Vagina (tissue), 2 donors: ENCODE results near the gene SHC4.

Source experiments
- CTCF ChIP-seq, 3 experiments: fragments of 450-650 bp in 2 of 3; fragments of 200-600 bp in 1 of 3; sonication (generic) in 1 of 3; IDR thresholded peaks; one replicate each; pipeline ENCODE4 v1.5.1; 2017 to 2019; ENCODE audit warnings: antibody characterized with exemption in 3 of 3, mild to moderate bottlenecking in 2 of 3, moderate library complexity in 2 of 3
- POLR2A ChIP-seq, 2 donors: fragments of 450-650 bp; IDR thresholded peaks; one replicate each; pipeline ENCODE4 v1.6.1; 2017; ENCODE audit warnings: antibody characterized with exemption in 2 of 2, mild to moderate bottlenecking in 2 of 2, moderate library complexity in 2 of 2
- POLR2AphosphoS5 ChIP-seq, 2 donors: sonication (generic); formaldehyde crosslinking; IDR thresholded peaks; one replicate each; pipeline ENCODE4 v1.9.0; 2017; ENCODE audit warnings: antibody characterized with exemption in 2 of 2, mild to moderate bottlenecking in 2 of 2, low read depth in 1 of 2; ENCODE audit not compliant: insufficient read depth in 1 of 2

GRCh38 chr15:48775546-48775945, 188.2 kb downstream of the SHC4 start:
- TF ChIP-seq CTCF (IDR thresholded peaks at IDR 0.05) (no peak), POLR2A (IDR thresholded peaks at IDR 0.05) (no peak), POLR2AphosphoS5 (IDR thresholded peaks at IDR 0.05; ENCODE audit: insufficient read depth in 1 of 2, low read depth in 1 of 2) (no peak)
